ENCODE data around the gene SHOX.

- TF ChIP-seq CTCF (IDR thresholded peaks at IDR 0.05) (no peak), POLR2A (IDR thresholded peaks at IDR 0.05) (no peak)
These were observed 31.5 kb downstream of the SHOX start for GRCh38 chrX:662126-662525.

Measured in thyroid gland (tissue), 4 donors.